HG03457 (cell line): ENCODE data around the gene MYOCOS.

Experiments
- ATAC-seq: cut with Tn5 transposase; IDR thresholded peaks from one replicate; pipeline ENCODE4 v1.9.1; 2021; ENCODE audit warnings: moderate number of reproducible peaks; ENCODE audit not compliant: unreplicated experiment

The MYOCOS gene

GRCh38 chr1:171623651-171624331, 1.7 kb downstream of the MYOCOS start:
- no peak for ATAC-seq

- no peak for ATAC-seq
These were observed 3.2 kb downstream of the MYOCOS start for GRCh38 chr1:171625225-171625624.

DNA sequence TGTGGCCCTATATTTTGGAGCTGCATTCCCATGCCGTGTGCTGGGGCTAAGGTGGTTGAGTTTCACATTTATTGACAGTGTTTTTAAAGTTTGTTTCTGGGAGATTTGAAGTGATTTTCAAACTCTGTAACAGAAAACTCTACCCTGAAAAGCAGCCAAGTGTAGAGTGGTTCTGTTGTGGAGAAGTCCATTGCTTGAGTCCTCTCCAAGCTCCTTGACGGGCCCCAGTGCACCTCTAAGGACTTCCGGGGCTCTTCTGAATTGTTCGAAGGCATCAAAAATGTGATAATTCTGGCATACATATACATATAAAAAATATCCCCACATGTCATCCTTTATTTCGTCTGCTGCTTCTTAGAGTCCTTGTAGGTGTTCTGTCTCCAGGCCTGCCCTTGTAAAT, 5.0 kb downstream of the MYOCOS start:
- ATAC-seq = no peak

DNA sequence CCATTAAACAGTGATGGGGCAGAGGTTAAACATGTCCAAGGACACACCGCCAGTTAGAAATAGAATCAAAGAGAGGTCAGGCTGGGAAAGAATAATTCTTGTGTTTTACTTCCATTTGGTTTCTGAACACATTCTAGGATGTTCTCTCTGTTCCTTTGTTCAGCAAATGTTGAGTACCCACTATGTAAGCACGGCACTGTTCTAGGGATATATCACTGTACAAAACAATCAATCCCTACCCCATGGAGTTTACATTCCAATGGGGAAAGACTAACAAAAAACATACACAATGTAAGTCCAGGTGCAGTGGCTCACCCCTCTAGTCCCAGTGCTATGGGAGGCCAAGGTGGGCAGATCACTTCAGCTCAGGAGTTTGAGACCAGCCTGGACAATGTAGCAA, 6.2 kb downstream of the MYOCOS start:
- no peak for ATAC-seq

DNA sequence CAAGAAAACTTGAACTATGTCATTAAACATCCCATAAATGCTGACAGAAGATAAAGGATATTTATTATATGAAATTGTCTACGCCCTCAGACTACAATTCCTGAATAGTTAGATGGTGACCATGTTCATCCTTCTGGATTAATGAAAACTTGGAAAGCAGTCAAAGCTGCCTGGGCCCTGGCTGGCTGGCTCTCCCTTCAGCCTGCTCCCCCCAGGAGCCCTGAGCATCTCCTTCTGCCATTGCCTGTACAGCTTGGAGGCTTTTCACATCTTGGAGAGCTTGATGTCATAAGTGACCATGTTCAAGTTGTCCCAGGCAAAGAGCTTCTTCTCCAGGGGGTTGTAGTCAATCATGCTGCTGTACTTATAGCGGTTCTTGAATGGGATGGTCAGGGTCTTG, 13.6 kb downstream of the MYOCOS start:
- no peak for ATAC-seq

DNA sequence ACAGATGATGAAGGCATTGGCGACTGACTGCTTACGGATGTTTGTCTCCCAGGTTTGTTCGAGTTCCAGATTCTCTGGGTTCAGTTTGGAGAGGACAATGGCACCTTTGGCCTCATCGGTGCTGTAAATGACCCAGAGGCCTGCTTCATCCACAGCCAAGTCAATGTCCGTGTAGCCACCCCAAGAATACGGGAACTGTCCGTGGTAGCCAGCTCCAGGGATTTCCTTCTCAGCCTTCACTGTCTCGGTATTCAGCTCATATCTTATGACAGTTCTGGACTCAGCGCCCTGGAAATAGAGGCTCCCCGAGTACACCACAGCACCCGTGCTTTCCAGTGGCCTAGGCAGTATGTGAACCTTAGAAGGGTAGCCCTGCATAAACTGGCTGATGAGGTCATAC, 14.1 kb downstream of the MYOCOS start:
- no peak for ATAC-seq

DNA sequence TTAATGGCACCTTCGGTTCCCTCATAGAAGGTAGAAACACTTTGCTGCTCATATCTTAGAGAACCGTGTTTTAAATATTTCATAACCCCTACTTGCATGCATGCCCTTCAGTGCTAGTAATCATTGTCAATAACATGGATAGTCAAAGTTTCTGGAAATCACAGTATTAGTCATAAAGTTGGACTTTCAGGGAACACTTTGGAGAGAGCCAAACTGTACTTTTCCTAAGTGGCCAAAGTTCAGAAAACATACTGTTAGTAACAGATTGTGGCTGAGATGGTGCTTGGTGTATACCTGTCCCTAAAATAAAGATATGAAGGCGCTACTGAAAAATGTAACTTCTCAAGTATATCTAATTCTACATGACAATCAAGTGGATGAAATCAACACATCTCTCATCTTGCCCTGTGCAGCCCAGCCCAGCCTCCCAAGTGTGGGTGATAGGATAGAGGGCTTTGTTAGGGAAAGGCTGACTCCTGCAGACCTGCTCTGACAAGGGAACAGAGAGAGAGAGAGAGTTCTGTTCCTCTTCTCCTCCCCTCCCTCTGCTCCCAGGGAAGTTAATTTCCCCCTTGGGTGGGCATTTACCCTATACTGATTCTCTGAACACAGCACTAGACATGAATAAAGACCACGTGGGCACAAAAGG, 16.0 kb downstream of the MYOCOS start:
- no peak for ATAC-seq

GRCh38 chr1:171640225-171640624, 18.2 kb downstream of the MYOCOS start:
- no peak for ATAC-seq

GRCh38 chr1:171641076-171641864, 19.2 kb downstream of the MYOCOS start:
- ATAC-seq = no peak

DNA sequence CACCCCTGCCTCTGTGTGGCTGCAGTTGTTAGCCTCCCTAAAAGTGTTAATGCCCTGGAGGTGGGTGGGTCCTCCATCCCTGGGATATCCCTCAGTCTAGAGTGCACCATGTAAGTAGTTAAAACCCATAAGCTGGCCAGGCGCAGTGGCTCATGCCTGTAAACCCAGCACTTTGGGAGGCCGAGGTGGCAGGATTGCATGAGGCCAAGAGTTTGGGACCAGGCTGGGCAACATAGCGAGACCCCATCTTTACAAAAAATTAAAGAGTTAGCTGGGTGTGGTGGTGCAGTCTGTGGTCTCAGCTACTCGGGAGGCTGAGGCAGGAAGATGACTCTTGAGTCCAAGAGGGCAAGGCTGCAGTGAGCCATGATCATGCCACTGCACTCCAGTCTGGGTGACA, 20.2 kb downstream of the MYOCOS start:
- ATAC-seq = no peak

- no peak for ATAC-seq
These were observed 21.1 kb downstream of the MYOCOS start for GRCh38 chr1:171643156-171643555.

DNA sequence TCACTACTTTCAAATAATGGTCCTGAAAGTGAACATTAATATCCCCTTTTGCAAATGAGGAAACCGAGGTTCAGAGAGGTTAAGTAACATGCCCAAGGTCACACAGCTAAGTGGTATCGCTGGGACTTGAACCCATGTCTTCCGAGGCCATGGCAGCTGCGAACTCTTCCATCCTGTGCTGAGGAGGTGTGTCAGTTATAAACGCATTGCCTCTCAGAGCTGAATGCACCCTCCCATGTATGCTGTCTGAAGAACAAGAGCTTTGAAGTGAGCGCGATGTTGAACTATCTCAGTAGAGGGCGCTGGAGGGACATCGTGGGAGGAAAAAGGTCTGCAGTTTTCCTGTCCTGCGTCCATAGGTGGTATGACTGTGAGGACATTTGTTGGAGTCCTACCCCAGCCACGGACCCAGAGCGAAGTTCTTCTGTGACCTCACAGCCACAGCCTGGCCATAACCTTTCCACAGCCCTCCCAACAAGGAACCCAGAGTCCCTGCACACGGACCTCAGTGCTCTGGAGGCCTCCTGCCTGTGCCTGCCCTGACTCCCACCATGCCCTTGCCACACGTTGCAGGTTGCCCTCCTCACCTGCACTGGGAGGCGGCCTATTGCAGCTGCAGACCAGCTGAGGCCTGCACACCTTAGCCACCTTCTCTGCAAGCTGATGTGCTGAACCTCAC, 22.9 kb downstream of the MYOCOS start:
- no peak for ATAC-seq

DNA sequence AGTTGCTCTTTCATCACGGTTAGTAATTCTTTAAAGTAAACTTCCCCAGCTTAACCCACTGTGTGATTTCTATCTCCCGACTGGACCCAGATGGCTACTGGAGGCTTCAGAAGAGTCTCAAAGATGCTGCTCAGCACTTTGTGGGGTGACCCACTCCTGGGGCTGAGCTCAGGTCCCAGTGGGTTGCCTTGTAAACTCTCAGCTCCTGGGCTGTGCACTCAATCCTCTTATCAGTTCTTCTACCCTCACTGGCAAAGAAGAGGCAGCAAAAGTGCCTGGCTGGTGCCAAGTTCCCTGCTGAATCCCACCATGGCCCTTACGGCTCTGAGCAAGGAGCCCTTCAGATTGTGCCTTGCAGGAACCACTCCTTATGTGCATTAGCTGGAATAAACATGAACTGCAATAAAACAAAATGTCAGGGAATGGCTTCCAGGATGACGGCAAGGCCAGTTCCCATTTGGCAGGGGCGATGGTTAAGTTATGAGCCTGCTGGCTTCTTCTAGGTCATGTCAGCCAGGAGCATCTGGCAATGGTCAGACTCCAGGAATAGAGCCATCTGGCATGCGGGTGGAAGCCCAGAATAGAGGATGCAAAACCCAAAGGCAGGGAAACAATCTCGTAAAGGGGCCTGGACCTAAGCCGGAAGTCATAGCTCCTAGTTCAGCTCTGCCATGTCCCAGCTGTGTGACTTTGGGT, 23.7 kb downstream of the MYOCOS start:
- no peak for ATAC-seq

DNA sequence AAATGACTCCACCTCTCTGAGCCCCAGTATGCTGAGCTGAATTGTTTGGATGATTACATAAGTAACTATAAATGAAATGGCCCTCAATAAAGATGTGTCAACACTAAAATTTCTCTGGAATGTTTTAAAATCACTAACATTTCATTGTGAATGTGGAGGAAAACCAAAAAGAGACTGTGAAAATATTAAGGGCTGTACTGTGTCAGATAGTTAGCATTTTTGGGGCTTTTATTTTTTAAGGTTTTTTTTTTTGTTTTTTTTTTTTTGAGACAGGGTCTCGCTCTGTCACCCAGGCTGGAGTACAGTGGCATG, 24.2 kb downstream of the MYOCOS start:
- no peak for ATAC-seq

GRCh38 chr1:171652234-171652822, 30.3 kb downstream of the MYOCOS start, which contains the start of gene MYOC:
Gene MYOC (minus strand): TSS chr1:171652688. CDS start chr1:171652611, 77 bp downstream.
- no peak for ATAC-seq

- ATAC-seq = no peak
These were observed 31.8 kb downstream of the MYOCOS start for GRCh38 chr1:171653796-171654195.

GRCh38 chr1:171654201-171654941, 32.3 kb downstream of the MYOCOS start:
- ATAC-seq = no peak

GRCh38 chr1:171654942-171655745, 33.1 kb downstream of the MYOCOS start:
- ATAC-seq = no peak

DNA sequence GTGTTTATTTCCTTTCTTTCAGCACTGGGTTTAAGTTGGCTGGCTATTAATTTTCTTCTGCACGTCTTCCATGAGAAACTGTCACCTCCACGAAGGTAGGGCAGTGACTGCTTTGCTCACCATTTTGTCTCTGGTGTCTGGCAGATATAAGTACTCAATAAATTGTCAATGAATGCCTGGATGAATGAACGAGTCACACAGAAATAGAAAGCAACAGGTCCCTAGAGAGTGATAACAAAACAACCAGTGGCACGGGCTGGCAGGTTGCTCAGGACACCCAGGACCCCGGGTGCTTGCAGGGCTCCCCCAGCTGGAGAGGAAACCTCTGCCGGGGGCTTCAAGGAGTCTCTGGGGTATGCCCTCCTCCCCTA, 33.7 kb downstream of the MYOCOS start:
- no peak for ATAC-seq
